DMS 273 treated with DMSO at 0.1 percent for 48 hours (cell line): ENCODE data around the gene MRS2.
"Not testable (repeated sequence)": the region's sequence is repeated elsewhere in the genome, so short reads cannot be mapped to it uniquely, and the experiment has no call there.

Experiments
- DNase-seq: peaks from one replicate; lab custom pipeline; 2025; lab: John Stamatoyannopoulos, UW

The MRS2 gene

GRCh38 chr6:24391208-24391607 is 11.5 kb upstream of the MRS2 start:
- no peak for DNase-seq

GRCh38 chr6:24391756-24392405 is 10.9 kb upstream of the MRS2 start:
- no peak for DNase-seq

- no peak for DNase-seq
Observed at GRCh38 chr6:24394061-24394779, 8.5 kb upstream of the MRS2 start.

- no peak for DNase-seq
Observed at GRCh38 chr6:24394780-24395437, 7.8 kb upstream of the MRS2 start.

DNA sequence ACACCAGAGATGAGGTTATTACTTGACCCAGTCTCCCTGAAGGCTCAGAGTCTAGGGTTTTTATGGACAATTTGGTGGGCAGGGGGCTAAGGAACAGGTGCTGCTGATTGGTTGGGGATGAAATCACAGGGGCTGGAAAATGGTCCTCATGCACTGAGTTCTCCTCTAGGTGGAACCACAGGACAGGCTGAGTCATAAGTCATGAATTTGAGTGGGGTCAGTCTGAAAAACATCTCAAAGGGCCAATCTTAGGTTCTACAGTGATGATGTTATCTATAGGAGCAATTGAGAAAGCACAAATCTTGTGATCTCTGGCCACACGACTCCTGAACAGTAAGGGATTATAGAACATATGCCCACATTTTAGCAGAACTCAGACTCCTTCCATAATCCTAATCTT is 5.9 kb upstream of the MRS2 start:
- DNase-seq, result no peak

DNA sequence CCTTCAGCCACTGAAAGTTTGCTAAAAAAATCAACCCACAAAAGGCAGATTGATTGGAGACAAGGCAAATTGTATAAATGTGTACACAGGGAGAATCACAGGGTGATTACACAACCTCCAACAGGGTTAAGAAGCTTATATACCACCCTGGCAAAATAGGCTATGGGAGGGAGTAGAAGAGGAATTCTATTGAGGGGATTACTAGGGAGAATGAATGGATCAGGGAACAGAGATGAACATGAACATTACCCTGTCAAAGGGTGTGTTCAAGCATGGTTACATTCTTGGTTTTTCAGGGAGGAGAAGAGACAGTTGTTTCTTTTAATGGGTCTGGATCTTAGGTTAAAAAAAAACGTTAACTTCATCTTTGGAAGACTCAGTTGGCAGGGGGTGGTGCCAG is 5.1 kb upstream of the MRS2 start:
- DNase-seq, result no peak

GRCh38 chr6:24400045-24401039 is 2.4 kb upstream of the MRS2 start:
- DNase-seq, result not testable (repeated sequence)

- no peak for DNase-seq
Observed at GRCh38 chr6:24401458-24401857, 1.3 kb upstream of the MRS2 start.

GRCh38 chr6:24403501-24403824 is 727 bp downstream of the MRS2 start:
- DNase-seq, result no peak

- no peak for DNase-seq
Observed at GRCh38 chr6:24405262-24405661, 2.5 kb downstream of the MRS2 start.

GRCh38 chr6:24408719-24409410 is 6.1 kb downstream of the MRS2 start:
- DNase-seq, result no peak

- no peak for DNase-seq
Observed at GRCh38 chr6:24410622-24411021, 7.9 kb downstream of the MRS2 start.

- no peak for DNase-seq
Observed at GRCh38 chr6:24412294-24412693, 9.6 kb downstream of the MRS2 start.

GRCh38 chr6:24414531-24414930 is 11.8 kb downstream of the MRS2 start:
- DNase-seq, result not testable (repeated sequence)

GRCh38 chr6:24415753-24416152 is 13.0 kb downstream of the MRS2 start:
- DNase-seq, result no peak

DNA sequence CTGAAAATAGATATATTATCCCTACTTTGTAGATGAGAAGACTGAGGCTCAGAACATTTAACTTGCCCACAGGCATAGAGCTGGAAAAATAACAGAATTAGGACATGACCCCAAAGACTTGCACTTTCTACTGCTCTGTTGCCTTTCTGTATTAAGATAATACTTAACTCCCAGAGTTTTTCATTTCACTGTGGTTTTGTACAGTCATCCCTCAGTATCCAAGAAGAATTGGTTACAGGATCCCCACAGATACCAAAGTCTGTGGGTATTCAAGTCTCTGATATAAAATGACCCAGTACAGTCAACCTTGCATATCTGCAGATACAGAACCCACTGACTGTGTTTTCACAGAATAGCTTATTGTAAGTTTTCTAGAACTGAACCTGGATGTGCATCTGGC is 16.8 kb downstream of the MRS2 start:
- DNase-seq, result no peak

DNA sequence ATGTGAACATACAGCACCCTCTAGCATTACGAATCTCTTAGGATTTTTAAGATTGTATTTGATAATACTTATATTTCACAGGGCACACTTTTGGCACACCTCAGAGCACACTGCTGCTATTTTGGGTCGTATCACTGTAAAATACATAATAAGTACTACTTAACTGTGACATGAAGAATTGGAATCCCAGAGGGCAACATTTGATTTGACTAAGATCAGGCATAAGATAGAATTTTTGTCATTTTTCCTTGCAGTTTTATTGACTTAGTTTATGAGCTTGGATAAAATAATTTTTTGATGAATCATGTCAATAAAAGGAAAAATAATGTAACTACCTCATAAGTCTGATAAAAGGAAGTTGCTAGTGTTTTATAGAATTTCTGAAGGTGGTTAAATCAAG is 22.4 kb downstream of the MRS2 start:
- DNase-seq, result no peak

GRCh38 chr6:24426729-24427446 is 24.2 kb downstream of the MRS2 start:
- DNase-seq, result no peak

- DNase-seq, result no peak
Observed at GRCh38 chr6:24428615-24429014, 25.9 kb downstream of the MRS2 start.

GRCh38 chr6:24429146-24429545 is 26.4 kb downstream of the MRS2 start:
- DNase-seq, result no peak

DNA sequence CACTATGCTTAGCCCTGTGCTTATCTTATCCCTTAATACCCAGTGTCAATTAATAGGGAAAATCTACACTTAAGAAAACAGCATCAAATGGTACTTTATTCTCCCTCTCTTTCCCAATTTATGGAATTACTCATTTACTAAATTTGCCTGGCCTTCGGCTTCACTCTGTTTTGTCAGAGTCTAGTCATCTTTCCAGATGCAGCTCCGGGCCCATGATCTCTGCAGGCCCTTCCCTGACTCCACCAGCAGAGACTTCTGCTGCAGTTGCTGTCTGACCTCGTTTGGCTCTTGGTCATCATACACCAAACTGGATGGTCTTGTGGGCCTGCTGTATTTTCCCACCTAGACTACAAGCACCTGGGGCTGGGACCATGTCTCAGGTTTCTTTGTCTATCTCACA is 27.4 kb downstream of the MRS2 start:
- DNase-seq, result no peak
